Measurements from ENCODE around the gene ARHGAP26.

ARHGAP26 gene

DNA sequence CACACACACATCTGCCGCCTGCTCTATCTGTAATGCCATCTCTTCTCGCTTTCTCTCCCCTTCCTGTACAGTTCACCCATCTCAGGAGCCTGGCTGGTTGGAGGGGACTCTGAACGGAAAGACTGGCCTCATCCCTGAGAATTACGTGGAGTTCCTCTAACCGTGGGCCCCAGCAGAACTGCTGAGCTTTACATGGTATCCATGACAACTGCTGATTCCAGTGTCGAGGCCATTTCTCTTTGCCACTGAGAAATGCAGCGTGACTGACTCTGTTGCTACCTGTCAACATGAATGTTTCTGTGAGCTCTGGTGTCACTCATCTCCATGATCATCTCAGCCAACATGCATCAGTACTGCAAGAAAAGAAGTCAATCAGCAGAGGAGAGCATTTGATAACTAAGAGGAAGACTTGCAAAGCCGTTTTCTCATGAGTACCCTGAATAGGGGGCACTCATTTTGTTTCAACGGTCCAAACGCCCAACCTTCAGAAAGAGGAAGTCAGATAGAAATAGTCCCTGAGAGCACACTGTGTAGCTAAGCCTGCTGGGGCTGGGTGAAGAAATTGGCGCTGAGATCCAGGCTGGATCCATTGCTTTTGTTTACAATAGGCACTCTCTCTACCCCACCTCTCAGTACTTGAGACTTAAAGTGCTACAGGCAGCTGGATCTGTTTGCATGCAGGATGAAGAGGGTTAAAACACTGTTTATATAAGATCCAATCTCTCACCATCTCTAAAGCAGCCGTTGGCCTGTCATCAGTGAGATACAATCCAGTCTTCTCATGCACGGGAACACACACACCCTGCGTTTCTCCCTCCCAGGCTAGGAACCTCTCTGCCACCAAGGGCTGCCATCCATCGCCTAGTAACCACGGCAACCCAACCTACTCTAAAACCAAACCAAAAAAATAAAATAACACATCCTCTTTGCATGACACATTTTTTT is 452.4 kb downstream of the ARHGAP26 start:
- no peak for DNase-seq (ENCODE audit: low spot score)

DNA sequence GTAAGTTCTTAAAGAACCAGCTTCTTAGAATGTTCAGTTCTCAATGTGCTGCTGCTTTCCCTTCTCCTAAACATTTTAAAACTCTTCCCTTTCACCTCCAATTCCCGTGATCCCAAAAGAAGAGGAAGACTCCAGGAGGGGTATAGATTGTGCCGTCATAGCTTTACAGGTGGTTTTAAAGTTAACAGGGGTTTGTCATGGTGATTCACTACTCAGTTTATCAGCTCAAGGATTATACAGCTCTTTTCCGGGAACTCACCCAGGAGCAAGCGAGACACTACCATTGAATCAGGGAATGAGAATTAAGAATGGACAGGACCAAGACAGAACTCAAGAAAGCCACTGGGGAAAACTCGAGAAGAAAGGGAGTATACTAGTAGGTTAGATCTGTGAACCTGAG is 454.5 kb downstream of the ARHGAP26 start:
- no peak for DNase-seq (ENCODE audit: low spot score)

DNA sequence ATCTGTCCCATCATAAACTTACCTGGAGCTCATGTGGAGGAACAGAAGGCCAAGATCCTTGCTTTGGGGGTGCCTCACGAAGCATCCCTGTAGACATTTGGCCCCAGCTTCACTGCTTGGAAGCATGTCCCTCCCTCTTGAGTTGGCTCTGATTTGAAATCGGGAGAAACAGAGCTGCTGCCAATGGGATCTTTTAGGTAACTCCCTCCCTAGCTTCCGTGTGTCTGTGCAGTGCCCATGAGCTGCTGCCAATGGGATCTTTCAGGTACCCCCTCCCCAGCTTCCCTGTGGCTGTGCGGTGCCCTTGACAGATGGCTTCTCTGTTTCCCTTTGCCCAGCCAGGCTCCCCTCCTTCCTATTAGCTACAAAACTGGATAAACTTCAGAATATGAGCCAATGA is 455.3 kb downstream of the ARHGAP26 start:
- DNase-seq (ENCODE audit: low spot score): no peak

DNA sequence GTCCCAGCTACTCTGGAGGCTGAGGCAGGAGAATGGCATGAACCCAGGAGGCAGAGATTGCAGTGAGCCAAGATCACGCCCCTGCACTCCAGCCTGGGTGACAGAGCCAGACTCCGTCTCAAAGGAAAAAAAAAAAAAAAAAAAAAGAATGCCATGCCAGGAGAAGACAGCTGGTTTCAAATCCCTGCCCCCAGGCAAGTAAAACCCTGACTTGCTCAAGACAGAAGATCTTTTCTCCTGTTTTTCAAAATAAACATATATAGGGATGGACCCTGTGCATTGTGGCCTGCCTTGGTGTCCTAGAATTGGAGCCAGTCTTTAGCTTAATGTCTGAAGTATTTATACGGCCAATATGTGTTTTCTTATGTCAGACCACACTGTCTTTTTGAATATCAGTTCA is 456.2 kb downstream of the ARHGAP26 start:
- no peak for DNase-seq (ENCODE audit: low spot score)

DNA sequence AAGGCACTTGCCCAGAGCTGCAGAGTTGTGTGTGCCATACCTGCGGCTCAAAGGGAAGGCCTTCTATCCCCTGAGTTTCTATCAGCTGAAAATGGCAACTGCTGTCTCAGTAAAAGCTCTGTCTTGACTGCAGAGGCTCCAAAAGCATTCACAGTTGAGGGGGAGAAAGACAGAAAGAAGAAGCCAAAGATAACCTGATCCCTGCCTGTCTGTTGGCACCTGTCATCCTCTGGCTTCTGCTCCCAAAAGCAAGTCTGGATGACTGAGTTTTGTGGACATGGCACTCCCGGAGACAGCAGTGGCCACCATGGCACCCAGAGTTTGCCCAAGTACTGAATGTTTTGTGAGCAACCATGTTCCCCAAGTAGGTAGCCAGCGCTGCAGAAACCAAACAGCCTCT is 456.7 kb downstream of the ARHGAP26 start:
- DNase-seq (ENCODE audit: low spot score): no peak

DNA sequence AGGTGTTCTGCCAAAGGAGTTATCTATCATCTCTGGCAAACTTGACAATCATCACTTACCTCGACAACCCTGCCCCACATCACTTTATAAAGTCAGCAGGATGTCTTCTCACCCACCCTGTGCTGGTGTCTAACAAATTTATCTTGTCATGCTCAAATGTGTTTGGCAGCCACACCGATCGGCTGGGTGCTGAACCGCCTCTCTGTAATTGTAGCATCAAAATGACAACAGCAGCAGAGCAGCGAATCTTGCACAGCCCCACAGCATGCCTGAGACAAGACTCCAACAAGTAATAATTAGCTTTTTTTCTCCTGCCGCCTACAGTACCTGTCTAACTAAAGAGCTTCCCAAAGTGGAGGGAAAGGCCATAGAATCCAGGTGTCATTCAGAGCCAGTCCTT is 457.1 kb downstream of the ARHGAP26 start:
- no peak for DNase-seq (ENCODE audit: low spot score)

DNA sequence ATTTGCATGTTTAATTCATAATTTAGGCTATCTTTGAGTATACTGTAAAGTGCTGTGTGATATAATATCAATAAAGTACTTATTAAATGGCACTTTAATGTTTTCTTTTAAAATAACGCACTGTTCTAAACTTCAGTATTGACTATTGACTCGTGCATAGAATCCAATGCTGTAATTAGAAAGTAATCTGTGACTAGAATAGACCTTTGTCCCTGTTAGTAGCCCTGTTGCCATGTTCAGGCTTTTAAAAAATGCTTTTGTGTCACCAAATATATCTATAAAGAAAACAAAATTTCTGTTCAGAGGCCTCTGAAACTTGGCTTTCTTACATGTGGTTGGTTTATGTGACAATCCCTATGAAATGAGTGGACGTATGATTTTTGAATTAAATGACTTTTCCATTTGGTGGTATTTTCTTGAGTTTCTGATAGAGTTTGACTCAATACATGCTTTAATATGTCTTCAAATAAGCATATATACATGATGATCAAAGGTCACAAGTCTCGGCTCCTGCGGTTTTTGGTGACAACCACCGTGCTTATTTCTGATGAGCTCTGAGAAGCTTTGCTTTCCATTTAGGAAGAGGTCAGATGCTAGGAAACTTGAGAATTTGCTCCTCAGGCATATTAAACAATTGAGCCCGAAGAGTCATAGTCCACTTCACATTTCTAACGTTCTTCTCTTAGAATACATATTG is 458.6 kb downstream of the ARHGAP26 start:
- no peak for DNase-seq (ENCODE audit: low spot score)

DNA sequence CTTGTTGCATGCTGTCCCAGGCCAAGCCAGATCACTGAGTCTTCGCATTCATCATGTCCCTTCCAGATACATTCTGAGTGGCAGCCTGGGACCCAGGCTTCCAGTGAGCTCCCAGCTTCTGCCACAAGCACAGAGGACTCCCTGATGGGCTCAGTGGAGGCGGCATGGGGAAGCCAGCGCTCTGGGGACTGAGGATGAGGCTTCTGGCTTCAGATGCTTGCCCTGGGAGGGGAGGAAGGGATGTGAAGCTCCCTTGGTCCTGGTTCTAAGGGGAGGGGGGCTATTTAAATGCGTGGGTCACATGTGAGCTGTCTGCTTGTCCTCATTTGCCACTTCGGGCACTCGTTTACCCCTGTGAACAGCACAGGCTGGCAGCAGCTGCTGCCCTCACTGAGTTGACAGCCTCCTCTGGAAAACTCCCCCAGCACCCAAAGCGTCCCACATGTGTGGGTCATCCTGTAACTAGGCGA is 459.3 kb downstream of the ARHGAP26 start:
- no peak for DNase-seq (ENCODE audit: low spot score)

DNA sequence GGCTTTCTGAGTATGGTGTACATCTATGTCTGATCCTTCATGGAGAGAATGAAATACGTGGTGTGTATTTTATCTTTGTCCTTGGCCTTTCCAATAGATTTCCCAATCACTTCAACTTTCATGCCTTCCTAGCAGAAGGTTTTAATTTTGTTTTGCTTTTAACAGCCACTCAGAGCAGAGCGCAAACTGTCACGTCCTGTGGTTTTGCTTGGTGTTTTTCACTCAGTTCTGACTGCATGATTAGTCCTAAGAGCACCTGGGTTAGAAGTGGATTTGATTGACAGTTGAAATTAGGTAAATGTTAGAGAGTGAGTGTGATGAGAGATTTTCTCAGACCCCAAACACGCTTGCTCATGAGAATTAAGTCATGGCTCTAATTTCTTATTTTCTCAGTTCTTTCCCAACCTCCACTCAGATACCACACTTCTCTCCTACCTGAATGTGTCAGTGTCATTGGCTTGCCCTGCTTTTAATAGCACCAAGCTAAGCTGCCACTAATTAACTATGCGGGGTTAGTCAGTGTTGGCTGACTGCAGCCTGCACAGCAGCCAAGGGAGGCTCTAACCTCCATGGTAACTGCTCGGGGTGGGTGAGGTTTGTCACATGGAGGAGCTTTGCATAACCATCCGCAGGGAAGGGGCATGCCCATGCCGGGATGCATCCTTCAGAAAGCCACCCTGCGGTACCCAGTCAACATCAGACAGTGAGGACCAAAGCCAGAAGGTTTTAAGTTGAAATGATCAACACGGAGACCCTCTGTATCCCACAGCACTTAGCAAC is 459.9 kb downstream of the ARHGAP26 start:
- no peak for DNase-seq (ENCODE audit: low spot score)

DNA sequence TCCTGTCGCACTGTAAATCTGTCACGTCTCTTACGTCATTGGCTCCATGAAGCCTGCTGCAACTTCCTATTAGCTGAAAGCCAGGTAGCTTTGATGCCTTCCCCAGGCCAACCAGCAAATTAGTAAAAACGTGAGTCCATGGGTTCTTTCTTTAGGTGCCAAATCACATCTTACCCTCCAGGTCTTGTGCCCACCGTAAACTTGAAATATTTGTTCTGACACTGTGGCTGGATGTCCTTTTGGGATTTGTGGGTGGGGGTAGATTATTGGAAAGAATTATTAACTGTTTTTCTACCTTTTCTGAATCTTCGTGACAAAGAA is 460.5 kb downstream of the ARHGAP26 start:
- DNase-seq (ENCODE audit: low spot score): no peak

DNA sequence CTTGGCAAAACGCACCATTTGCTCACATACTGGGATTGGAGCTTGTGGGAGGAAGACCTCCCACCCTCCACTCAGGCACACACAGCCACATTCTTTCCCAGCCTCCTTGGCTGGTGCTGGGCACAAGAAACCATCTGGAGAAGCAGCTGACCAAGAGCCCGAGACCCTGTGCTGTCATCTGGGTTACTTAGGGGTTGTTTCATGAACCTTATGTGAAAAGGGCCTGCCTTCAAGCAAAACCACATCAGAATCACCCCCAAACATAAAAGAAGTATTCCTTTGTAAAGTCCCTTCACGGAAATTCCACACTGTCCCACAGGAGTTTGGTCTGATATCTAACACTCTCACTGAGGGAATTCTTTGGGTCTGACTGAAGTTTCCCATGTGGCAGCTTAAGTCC is 461.2 kb downstream of the ARHGAP26 start:
- DNase-seq (ENCODE audit: low spot score): no peak

DNA sequence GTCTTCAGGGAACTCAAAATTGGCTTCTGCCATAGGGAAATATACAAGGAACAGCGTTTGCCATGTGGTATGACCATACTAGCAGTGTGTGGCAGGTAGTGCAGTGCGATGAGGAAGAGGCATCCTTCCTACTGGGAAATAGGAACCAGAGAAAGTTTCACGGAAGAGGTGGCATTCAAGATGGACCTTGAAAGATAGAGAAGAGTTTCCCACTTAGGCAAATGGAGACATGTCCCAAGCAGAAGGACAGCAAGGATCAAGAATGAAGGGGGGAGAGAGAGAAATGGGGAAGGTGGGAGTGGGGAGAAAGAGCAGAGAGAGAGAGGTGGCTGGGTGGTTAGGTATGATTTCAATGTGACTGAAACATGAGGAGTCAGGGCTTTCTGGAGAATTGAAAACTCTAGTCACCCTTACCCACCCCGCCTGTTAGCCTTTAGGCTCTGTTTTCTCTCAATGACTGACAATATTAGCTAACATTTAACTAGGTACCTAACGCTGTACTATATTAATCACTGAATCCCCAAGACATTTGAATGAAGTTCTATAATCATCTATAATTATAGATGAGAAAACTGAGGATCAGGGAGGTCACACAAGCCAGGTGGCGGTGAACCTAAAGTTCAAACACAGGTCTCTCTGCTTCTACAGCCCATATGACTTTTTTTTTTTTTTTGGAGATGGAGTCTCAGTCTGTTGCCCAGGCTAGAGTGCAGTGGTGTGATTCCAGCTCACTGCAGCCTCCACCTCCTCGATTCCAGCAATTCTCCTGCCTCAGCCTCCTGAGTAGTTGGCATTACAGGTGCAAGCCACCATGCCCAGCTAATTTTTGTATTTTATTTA is 462.0 kb downstream of the ARHGAP26 start:
- DNase-seq (ENCODE audit: low spot score): no peak

DNA sequence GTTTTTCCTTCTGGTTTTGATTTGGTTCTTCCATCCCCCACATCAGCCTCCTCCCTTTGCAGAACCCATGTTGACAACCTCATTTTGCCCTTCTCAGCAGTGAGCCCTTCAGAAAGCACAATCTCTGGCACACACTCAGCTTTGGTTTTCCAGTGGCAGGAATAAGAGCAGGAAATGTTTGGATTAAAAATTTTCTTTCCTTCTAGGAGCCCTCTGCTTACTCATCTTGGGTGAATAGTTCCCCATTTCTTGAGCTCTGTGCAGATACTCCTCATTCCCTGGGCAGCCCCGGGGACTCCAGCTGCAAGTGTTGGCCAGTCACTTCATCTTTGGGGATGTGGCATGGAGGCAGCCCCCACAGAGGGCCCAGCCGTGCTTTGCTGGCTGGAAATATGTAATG is 462.9 kb downstream of the ARHGAP26 start:
- no peak for DNase-seq (ENCODE audit: low spot score)

DNA sequence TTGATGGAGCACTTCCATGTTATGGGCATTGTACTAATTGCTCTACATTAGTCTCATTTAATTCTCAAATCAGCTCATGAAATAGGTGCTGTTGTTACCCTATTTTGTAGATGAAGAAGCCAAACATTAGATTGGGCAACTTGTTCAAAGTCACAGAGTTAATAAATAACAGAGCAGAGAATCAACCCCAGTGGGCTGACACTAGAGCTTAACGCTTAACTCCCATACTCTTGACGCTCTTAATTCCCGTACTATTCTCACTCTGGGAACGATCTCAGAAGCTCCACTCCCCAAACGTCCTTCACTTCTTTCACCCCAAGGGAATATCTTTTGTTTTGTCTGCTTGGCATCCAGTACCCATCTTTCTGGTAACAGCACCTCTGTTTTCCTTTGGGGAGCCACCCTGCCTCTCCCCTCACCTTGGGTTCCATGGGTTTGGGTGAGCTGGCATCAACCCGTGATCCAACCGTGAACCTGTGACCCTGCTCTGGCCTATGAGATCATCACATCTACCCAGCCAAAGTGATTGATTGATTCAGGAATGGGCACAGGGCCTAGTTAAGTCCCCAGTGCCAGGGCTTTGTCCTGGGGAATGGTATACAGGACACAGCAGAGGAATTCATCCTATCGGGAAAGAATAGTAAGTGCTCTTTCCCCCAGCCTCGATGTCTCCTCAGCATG is 464.1 kb downstream of the ARHGAP26 start:
- no peak for DNase-seq (ENCODE audit: low spot score)

DNA sequence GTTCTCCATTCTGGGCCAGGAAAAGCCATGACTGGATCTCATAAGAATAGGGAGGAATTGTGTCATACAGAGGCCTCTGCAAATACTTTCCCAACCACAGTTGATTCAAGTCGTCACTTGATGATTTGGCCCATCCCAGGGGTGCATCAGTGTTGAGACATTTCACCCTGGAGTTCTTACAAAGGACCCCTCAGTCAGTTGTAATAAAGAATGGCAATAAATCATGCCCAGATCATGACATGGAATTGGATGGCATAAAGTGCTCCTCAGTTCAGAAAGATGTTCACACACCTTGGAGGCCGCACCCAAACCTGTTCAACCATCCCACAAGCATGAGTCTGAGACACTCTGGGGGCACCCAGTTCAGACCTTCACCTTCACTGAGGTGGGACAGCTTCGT is 465.2 kb downstream of the ARHGAP26 start:
- DNase-seq (ENCODE audit: low spot score): no peak

DNA sequence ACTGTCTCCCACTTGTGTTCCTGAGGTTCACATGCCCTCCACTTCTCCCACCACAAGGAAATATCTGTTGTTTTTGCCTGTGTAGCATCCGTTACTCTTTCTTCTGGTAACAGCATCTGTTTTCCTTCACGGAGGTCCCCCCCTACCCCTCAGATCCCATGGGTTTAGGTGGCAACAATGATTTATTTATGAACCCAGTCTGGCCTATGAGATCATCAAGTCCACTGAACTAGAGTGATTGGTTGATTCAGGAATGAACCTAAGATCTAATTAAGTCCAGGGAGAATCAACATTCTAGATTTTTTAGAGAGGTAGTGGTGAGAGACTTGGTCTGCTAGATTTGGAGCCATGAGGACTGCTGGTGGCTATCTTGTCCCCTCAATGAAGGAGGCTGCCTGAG is 466.5 kb downstream of the ARHGAP26 start:
- DNase-seq (ENCODE audit: low spot score): no peak

DNA sequence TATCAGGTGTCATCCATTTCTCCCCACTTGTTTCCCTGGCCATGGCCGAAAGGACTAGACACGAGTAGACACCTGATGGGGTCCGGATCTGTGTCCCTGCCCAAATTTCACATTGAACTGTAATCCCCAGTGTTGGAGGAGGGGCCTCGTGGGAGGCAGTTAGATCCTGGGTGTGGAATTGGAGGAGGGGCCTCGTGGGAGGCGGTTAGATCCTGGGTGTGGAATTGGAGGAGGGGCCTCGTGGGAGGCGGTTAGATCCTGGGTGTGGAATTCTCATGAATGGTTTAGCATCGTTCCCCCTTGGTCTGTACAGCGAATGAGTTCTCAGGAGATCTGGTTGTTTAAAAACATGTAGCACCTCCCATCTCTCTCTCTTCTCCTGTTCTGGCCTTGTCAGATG is 467.5 kb downstream of the ARHGAP26 start:
- no peak for DNase-seq (ENCODE audit: low spot score)

DNA sequence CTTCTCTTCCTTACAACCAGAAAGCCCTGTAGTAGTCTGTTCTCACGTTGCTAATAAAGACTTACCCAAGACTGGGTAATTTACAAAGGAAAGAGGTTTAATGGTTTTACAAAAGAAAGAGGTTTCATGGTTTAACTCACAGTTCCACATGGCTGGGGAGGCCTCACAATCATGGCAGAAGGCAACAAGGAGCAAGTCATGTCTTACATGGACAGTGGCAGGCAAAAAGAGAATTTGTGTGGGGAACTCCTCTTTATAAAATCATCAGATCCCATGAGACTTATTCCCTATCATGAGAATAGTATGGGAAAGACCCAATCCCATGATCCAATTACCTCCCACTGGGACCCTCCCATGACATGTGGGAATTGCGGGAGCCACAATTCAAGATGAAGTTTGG is 468.4 kb downstream of the ARHGAP26 start:
- DNase-seq (ENCODE audit: low spot score): no peak

DNA sequence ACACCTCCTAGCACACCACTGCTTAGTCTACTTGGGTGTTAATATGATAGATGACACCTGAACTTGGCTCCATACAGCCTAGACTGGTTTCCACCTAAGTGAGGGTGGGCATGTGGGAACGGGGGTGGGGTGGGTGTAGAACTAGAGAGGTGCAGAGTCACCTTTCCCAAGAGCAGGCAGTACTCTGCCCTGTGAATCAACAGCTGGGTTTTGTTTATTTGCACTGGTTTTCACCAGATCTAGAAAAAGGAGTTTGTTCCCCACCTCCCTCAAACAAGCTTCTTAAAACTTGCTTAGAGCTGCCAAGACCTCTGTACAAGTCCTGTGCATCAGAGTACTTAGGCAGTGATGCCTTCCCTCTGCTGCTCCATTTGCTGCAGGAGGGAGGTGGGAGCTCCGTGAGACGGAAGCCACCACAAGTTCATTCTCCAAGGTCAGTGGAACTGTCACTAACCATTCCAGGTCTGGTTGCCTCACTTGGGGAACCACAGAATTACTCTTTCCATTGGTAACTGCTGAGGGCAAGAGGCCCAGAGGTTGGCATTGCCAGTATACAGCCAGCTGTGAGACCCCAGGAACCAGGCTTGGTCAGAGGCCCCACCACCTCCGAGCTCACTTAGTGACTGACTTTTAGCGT is 469.8 kb downstream of the ARHGAP26 start:
- no peak for DNase-seq (ENCODE audit: low spot score)

DNA sequence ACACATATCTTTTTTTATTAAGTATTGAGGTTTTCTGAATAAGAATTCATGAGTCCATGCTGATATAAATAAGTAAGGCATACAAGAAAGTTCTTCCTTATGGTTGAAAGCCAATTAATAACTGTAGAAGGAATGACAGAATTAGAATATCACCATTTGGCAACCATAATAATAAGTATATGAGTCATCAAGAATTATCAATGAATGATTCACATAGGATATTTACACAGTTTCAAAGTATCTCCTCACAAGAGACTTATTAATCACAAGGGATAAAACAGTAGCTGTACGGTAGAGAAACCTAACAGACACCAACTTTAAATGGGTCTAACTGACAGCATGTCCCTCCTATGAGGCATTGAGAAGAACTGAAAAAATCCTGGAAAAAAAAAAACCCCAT is 471.7 kb downstream of the ARHGAP26 start:
- no peak for DNase-seq (ENCODE audit: low spot score)

DNA sequence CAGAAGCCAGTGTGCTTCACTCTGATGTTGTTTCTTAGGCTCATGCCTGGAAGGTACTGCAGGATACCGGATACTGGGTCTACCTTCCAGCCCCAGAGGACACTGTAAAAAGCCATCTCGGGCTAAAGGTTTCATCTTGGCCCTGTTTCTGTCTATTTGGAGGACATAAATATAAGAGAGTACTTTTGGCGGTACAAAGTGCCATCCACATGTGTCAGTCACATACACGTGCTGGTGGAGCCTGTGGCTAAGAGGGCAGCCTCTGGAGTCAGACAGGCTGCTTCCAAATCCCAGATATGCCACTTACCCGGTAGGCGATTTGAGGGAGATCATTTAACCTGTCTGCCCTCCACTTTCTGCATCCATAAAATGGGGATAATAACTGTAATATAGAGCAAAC is 472.9 kb downstream of the ARHGAP26 start:
- DNase-seq (ENCODE audit: low spot score): no peak

Measured in hematopoietic multipotent progenitor cell treated with erythropoietin and hydrocortisone succinate and interleukin-3 and kit ligand, for 17 days (in vitro differentiated cells).